NT2/D1 (cell line): ENCODE data around the gene OTOS.

ENCODE experiments used
- DNase-seq: peaks from one replicate; pipeline ENCODE4 v3.0.0-alpha.2; 2011; ENCODE audit warnings: low read depth, low spot score
- H3K27me3 ChIP-seq: 2 replicates; pipeline ENCODE4 v1.6.0; 2011; ENCODE audit warnings: mild to moderate bottlenecking; ENCODE audit not compliant: insufficient read length, insufficient read depth
- H3K36me3 ChIP-seq: 2 replicates; pipeline ENCODE4 v1.6.1; 2011; ENCODE audit warnings: mild to moderate bottlenecking, low read length, mixed read lengths; ENCODE audit not compliant: insufficient read depth, insufficient read length
- H3K4me1 ChIP-seq: 2 replicates; pipeline ENCODE4 v1.5.1; 2011; ENCODE audit not compliant: insufficient read depth, insufficient read length
- H3K4me3 ChIP-seq: 2 replicates; pipeline ENCODE4 v1.5.1; 2011; ENCODE audit warnings: low read depth; ENCODE audit not compliant: insufficient read length
- H3K9ac ChIP-seq: 2 replicates; pipeline ENCODE4 v1.6.0; 2011; ENCODE audit warnings: low read depth; ENCODE audit not compliant: insufficient read length
- H3K9me3 ChIP-seq: 2 replicates; pipeline ENCODE4 v1.5.1; 2011; ENCODE audit warnings: mild to moderate bottlenecking, low read length; ENCODE audit not compliant: insufficient read depth
- SUZ12 ChIP-seq: IDR thresholded peaks from 2 replicates; pipeline ENCODE4 v1.6.1; 2011; ENCODE audit not compliant: insufficient read length, insufficient read depth; ENCODE audit errors: extremely low read depth
- YY1 ChIP-seq: IDR thresholded peaks from 2 replicates; pipeline ENCODE4 v1.6.1; 2011; ENCODE audit not compliant: insufficient read length, insufficient read depth
- ZNF274 ChIP-seq: IDR thresholded peaks from 2 replicates; pipeline ENCODE4 v1.6.1; 2011; ENCODE audit warnings: mild to moderate bottlenecking, low read depth, low read length

Gene OTOS

DNA sequence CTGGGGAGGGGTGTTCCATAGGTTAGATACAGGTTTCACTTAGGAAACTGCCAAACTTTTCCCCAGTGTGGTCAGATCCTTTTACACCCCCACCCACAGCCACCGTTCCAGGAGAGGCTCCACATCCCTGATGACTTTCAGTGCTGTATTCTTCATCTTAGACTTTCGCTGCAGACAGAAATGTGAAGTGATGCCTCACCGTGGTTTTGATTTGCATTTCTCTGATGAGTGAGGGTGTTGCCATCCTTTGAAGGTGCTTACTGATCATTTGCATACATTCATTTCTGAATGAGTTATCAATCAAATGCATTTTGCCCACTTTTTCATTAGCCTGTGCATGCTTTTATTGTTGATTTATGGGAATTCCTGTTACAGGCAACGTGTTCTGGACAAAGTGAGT, 19.3 kb downstream of the OTOS start:
- H3K36me3 ChIP-seq, result peaks cover 17% of the 10 kb centered on the region
- H3K9me3 ChIP-seq, result no peaks in the 10 kb centered on the region
- no peaks in the 10 kb centered on the region for H3K4me1 ChIP-seq
- no peaks in the 10 kb centered on the region for H3K27me3 ChIP-seq
- no peak overlapping the region for H3K9ac ChIP-seq
- no peak for TF ChIP-seq SUZ12
- TF ChIP-seq YY1, result no peak
- no peak for TF ChIP-seq ZNF274
- DNase-seq, result no peak
- H3K4me3 ChIP-seq, result no peak overlapping the region

DNA sequence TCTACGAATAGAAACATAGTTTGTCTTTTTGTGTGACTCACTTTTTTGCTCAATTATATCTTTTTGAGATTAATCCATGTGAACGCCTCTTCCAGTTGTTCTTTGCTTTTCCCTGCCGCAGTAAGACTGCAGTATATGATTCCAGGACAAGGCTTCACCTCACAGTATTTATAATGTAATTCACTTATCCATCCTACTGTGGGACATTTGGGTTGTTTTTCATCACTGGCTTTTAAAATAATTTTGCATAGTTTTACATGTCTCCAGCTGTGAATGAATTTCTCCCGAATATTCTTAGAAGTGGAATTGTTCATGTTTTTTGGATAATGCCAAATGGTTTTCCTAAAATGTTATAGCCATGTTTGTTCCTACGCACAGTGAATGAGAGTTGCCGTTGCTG, 26.2 kb downstream of the OTOS start:
- Histone ChIP-seq H3K36me3 (no peaks in the 10 kb centered on the region), H3K9ac (no peak overlapping the region), H3K9me3 (no peaks in the 10 kb centered on the region), H3K27me3 (peaks cover 4% of the 10 kb centered on the region), H3K4me3 (no peak overlapping the region), H3K4me1 (no peaks in the 10 kb centered on the region)
- TF ChIP-seq ZNF274 (no peak), YY1 (no peak), SUZ12 (no peak)
- no peak for DNase-seq

DNA sequence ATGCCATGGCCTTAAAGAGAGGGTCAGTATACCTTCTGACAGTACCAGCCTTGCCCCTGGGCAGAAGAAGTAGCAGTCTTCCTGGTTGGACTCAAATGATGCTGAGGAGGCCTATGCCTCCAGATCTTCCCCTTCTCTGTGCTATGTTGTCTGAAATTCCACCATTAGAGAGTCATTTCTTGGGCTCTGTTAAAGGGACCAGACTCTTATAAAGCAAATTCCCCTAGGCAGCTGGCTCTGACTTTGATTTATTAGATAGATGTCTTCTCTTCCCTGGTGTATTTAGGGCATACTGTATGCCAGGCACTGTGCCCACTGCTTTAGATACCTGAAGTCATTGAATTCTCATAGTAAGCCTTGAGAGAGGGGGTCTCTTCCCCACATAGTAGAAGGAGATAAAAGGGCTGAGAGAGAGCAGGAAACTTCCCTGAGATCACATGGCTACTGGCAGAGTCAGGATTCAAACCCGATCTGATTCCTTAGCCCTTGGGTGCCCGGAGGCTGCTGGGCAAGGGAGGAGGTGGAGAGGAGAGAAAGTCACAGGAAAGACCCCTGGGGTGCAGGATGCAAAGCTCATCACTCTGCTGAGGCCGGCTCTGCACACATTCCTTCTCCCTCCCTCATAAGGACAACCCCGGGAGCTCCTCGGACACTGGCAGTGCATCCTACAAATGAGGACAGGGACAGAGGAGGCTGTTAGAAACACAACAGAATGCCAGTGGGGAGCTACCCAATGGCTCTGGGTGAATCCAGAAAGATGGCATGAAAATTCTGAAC, 27.4 kb downstream of the OTOS start:
- Histone ChIP-seq H3K4me1 (no peaks in the 10 kb centered on the region), H3K9me3 (no peaks in the 10 kb centered on the region), H3K27me3 (peaks cover 4% of the 10 kb centered on the region), H3K36me3 (no peaks in the 10 kb centered on the region), H3K9ac (no peak overlapping the region), H3K4me3 (no peak overlapping the region)
- no peak for DNase-seq
- TF ChIP-seq ZNF274 (no peak), SUZ12 (no peak), YY1 (no peak)

- no peak for TF ChIP-seq SUZ12
- TF ChIP-seq ZNF274, result no peak
- TF ChIP-seq YY1, result no peak
- H3K9me3 ChIP-seq, result no peaks in the 10 kb centered on the region
- no peak for DNase-seq
- H3K36me3 ChIP-seq, result no peaks in the 10 kb centered on the region
- no peak overlapping the region for H3K9ac ChIP-seq
- H3K27me3 ChIP-seq, result peaks cover 4% of the 10 kb centered on the region
- H3K4me3 ChIP-seq, result no peak overlapping the region
- peaks cover 4% of the 10 kb centered on the region for H3K4me1 ChIP-seq
These were observed 29.2 kb downstream of the OTOS start for GRCh38 chr2:240111253-240111652.

DNA sequence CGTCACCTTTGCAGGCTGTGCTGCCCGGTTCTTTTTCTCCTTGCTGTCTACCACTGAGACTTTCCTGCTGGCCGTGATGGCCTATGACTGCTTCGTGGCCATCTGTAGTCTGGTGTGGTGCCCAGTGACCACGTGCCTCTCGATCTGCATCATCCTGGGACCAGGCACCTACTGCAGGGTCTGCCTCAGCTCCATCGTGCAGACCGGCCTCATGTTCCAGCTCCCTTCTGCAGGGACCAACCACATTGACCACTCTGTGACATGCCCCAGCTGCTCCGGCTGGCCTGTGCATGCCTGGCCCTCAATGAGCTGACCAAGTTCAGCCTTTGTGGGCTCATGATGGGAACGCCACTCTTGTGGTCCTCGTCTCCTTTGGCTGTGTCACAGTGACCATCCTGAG, 31.1 kb downstream of the OTOS start:
- peaks cover 4% of the 10 kb centered on the region for H3K4me1 ChIP-seq

GRCh38 chr2:240107477-240107796, 33.0 kb downstream of the OTOS start:
- Histone ChIP-seq H3K9me3 (no peaks in the 10 kb centered on the region), H3K4me3 (no peak overlapping the region), H3K9ac (no peak overlapping the region), H3K27me3 (peaks cover 4% of the 10 kb centered on the region), H3K4me1 (peaks cover 4% of the 10 kb centered on the region), H3K36me3 (no peaks in the 10 kb centered on the region)
- no peak for DNase-seq
- TF ChIP-seq ZNF274 (no peak), YY1 (no peak), SUZ12 (no peak)

More for the DNA sequence above, 31.1 kb downstream of the OTOS start:
- H3K27me3 ChIP-seq, result peaks cover 4% of the 10 kb centered on the region
- H3K4me3 ChIP-seq, result no peak overlapping the region
- TF ChIP-seq ZNF274, result no peak
- no peak for TF ChIP-seq SUZ12
- TF ChIP-seq YY1, result no peak
- no peak overlapping the region for H3K9ac ChIP-seq
- no peaks in the 10 kb centered on the region for H3K36me3 ChIP-seq
- no peak for DNase-seq
- H3K9me3 ChIP-seq, result no peaks in the 10 kb centered on the region

DNA sequence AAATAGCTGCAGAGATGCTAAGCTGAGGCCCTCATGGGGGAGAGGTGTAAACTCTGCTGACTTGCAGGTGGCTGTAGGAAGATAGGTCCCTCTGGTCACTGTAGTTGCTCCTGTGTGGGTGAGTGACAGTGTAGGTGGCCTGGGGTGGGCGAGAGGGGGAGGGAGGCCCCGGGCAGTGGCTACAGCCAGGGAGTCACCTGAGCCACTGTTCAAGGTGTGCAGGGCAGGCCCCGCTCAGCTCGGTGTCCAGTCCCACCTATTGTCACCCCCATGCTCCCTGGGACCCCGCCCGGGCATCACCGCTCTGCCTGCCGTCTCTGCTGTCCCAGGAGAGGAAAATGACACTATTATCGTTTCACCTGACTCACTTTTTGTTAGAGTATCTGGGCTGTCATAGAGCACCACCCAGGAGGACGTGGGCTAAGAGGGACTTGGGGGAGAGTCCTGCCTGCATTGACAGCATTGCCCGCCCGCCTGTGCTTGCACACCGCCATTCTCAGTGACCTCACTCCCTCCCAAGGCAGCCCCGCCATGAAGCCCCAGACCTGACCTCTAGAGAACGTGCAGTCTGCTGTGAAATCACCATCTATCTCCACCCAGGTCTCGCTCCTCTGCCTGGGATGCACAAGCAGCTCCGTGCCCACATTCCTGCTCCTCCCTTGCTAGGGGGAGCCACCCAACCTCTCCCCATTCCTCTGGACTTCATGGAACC, 33.5 kb downstream of the OTOS start:
- H3K9me3 ChIP-seq, result no peaks in the 10 kb centered on the region
- no peak overlapping the region for H3K9ac ChIP-seq
- DNase-seq, result no peak
- TF ChIP-seq ZNF274 (no peak), SUZ12 (no peak), YY1 (no peak)
- peaks cover 4% of the 10 kb centered on the region for H3K4me1 ChIP-seq
- H3K27me3 ChIP-seq, result peaks cover 4% of the 10 kb centered on the region
- H3K36me3 ChIP-seq, result no peaks in the 10 kb centered on the region
- no peak overlapping the region for H3K4me3 ChIP-seq
